ES-I3 (cell line): Measurements from ENCODE around the gene MRPL52.

Experiments
- H3K36me3 ChIP-seq: 2 replicates; pipeline ENCODE4 v1.6.1; 2013; ENCODE audit warnings: mild to moderate bottlenecking, low read length, control low read depth, moderate library complexity; ENCODE audit not compliant: insufficient read depth
- H3K4me1 ChIP-seq: 2 replicates; pipeline ENCODE4 v1.6.1; 2013; ENCODE audit warnings: mild to moderate bottlenecking, control low read depth, low read length; ENCODE audit not compliant: insufficient read depth
- H3K9ac ChIP-seq: 2 replicates; pipeline ENCODE4 v1.6.1; 2013; ENCODE audit warnings: low read depth, mild to moderate bottlenecking, low read length, moderate library complexity
- H3K9me3 ChIP-seq: 2 replicates; pipeline ENCODE4 v1.6.1; 2013; ENCODE audit warnings: mild to moderate bottlenecking, low read length, moderate library complexity; ENCODE audit not compliant: control insufficient read depth, insufficient read depth

MRPL52 gene

GRCh38 chr14:22839159-22839779, 9.6 kb downstream of the MRPL52 start:
- H3K9ac ChIP-seq, result peak overlapping the region; percentile 92; the same call in 1 of the 2 replicates
- peaks cover 19% of the 10 kb centered on the region for H3K4me1 ChIP-seq
- H3K36me3 ChIP-seq, result peaks cover 19% of the 10 kb centered on the region; the same call in 1 of the 2 replicates
- no peaks in the 10 kb centered on the region for H3K9me3 ChIP-seq

DNA sequence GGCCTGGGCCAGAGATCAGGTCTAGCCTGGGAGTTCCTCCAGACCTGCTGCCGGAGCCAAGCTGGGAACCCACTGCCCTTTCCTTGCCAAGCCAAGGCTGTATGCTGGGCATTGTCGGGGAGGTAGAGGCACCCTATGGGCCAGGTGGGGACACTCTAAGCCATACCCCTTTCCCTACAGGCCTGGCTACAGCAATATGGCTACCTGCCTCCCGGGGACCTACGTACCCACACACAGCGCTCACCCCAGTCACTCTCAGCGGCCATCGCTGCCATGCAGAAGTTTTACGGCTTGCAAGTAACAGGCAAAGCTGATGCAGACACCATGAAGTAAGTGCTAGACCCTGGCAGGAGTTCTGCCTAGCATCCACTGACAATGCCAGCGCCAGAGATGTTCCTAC, 11.6 kb downstream of the MRPL52 start:
- Histone ChIP-seq H3K36me3 (peaks cover 23% of the 10 kb centered on the region; the same call in 1 of the 2 replicates), H3K9me3 (no peaks in the 10 kb centered on the region), H3K9ac (no peak overlapping the region), H3K4me1 (peaks cover 13% of the 10 kb centered on the region)

- H3K9me3 ChIP-seq, result no peaks in the 10 kb centered on the region
- peaks cover 23% of the 10 kb centered on the region; the same call in 1 of the 2 replicates for H3K36me3 ChIP-seq
- no peak overlapping the region for H3K9ac ChIP-seq
- H3K4me1 ChIP-seq, result peaks cover 13% of the 10 kb centered on the region
These were observed 12.1 kb downstream of the MRPL52 start for GRCh38 chr14:22841769-22842168.

GRCh38 chr14:22842211-22843122, 12.8 kb downstream of the MRPL52 start:
- no peak overlapping the region for H3K9ac ChIP-seq
- H3K4me1 ChIP-seq, result peaks cover 13% of the 10 kb centered on the region
- H3K9me3 ChIP-seq, result no peaks in the 10 kb centered on the region
- peaks cover 23% of the 10 kb centered on the region; the same call in 1 of the 2 replicates for H3K36me3 ChIP-seq

DNA sequence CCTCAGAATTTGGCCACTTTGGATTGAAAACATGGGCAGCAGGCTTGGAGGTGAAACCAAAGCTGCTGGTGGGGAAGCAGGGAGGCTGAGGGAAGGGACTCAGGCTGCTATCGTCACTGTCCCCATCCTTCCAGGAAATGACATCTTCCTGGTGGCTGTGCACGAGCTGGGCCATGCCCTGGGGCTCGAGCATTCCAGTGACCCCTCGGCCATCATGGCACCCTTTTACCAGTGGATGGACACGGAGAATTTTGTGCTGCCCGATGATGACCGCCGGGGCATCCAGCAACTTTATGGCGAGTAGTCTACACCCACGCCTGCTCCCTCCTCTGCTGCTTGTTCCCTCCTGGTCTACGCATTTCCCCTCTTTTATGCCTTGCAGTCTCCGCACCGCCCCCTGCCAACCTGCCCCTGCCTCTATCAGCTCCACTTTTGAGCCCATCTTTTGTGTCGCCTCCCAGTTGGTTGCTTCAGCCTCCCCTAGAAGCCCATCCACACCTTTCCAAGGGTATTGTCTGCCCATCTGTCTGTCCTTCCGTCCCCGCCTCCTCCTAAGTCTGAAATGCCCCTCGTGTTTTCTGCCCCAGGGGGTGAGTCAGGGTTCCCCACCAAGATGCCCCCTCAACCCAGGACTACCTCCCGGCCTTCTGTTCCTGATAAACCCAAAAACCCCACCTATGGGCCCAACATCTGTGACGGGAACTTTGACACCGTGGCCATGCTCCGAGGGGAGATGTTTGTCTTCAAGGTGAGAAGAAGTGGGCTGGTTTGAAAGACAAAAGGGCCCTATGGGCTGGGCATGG, 13.6 kb downstream of the MRPL52 start:
- Histone ChIP-seq H3K9me3 (no peaks in the 10 kb centered on the region), H3K36me3 (peaks cover 23% of the 10 kb centered on the region; the same call in 1 of the 2 replicates), H3K9ac (no peak overlapping the region), H3K4me1 (peaks cover 18% of the 10 kb centered on the region)

- Histone ChIP-seq H3K4me1 (peaks cover 18% of the 10 kb centered on the region), H3K9ac (no peak overlapping the region), H3K9me3 (no peaks in the 10 kb centered on the region), H3K36me3 (peaks cover 23% of the 10 kb centered on the region; the same call in 1 of the 2 replicates)
These were observed 14.8 kb downstream of the MRPL52 start for GRCh38 chr14:22844221-22845102.

DNA sequence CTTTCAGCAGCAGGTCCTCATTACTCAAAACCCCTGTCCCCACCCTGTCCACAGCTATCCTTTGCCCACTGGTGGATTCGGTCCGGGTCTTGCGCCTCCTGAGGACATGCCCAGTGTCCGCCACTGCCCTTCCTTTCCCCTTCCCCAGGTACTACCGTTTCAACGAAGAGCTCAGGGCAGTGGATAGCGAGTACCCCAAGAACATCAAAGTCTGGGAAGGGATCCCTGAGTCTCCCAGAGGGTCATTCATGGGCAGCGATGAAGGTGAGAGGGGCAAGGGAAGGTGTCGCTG, 15.4 kb downstream of the MRPL52 start:
- peaks cover 23% of the 10 kb centered on the region; the same call in 1 of the 2 replicates for H3K36me3 ChIP-seq
- H3K4me1 ChIP-seq, result peaks cover 17% of the 10 kb centered on the region
- H3K9me3 ChIP-seq, result no peaks in the 10 kb centered on the region
- no peak overlapping the region for H3K9ac ChIP-seq

- Histone ChIP-seq H3K9ac (no peak overlapping the region), H3K4me1 (peaks cover 17% of the 10 kb centered on the region), H3K36me3 (peaks cover 21% of the 10 kb centered on the region; the same call in 1 of the 2 replicates), H3K9me3 (no peaks in the 10 kb centered on the region)
These were observed 16.3 kb downstream of the MRPL52 start for GRCh38 chr14:22845821-22846625.

DNA sequence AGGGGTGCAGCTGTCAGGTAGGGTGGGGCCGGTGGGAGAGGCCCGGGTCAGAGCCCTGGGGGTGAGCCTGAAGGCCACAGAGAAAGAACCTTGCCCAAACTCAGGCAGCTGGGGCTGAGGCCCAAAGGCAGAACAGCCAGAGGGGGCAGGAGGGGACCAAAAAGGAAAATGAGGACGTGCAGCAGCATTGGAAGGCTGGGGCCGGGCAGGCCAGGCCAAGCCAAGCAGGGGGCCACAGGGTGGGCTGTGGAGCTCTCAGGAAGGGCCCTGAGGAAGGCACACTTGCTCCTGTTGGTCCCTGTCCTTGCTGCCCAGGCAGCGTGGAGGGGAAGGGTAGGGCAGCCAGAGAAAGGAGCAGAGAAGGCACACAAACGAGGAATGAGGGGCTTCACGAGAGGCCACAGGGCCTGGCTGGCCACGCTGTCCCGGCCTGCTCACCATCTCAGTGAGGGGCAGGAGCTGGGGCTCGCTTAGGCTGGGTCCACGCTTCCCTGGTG, 17.2 kb downstream of the MRPL52 start:
- Histone ChIP-seq H3K4me1 (peaks cover 17% of the 10 kb centered on the region), H3K9ac (no peak overlapping the region)

GRCh38 chr14:22847661-22848341, 18.1 kb downstream of the MRPL52 start:
- H3K9me3 ChIP-seq, result no peaks in the 10 kb centered on the region
- H3K9ac ChIP-seq, result no peak overlapping the region; the same call in 1 of the 2 replicates
- H3K4me1 ChIP-seq, result peaks cover 21% of the 10 kb centered on the region
- peaks cover 11% of the 10 kb centered on the region; the same call in 1 of the 2 replicates for H3K36me3 ChIP-seq

More for the DNA sequence above, 17.2 kb downstream of the MRPL52 start:
- no peaks in the 10 kb centered on the region for H3K9me3 ChIP-seq
- peaks cover 18% of the 10 kb centered on the region; the same call in 1 of the 2 replicates for H3K36me3 ChIP-seq

DNA sequence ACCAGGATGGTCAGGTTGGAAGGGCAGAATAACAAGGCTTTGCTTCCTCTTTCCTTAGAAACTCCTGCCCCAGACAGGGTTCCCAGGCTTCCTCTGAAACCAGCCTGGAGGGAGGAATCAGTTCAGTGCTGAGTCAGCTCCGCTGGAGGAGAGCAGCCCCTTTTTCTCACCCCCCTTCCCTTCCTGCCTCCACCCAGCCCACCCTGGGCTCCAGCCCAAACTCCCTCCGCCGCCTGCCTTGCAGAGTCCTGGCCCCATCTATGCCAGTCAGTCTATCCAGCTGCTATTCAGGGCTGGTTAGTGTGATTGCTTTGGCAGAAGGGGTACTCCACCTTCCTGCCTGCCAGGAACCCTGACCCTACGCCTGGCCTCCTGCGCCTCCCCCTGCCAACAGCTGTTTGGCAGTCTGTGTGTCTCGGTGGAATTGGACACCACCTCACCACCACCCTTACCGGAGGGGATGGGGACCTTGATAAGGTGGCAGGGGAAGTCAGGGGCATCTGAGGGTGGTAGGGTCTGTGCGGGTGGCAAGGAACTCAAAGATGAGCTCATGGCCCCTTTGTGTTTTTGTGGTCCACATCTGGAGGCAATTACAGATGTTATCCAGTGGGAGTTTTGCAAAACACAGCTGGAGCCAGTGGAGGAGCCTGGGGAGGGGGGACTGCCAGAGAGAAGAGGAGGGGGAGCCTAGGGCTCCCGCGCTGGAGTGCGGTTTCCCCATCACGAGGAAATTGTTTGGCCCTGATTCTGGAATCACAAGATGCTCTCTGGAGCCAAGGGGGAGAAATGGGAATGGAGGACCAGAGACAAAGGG, 18.9 kb downstream of the MRPL52 start:
- peaks cover 23% of the 10 kb centered on the region for H3K4me1 ChIP-seq
- peak overlapping the region; percentile 14 for H3K9ac ChIP-seq
- no peaks in the 10 kb centered on the region for H3K9me3 ChIP-seq
- peaks cover 10% of the 10 kb centered on the region; the same call in 1 of the 2 replicates for H3K36me3 ChIP-seq
